Lower leg skin (tissue), 4 donors: ENCODE data around the gene PPL. TPM values are rescaled to one million over a fixed set of nuclear protein-coding genes. Genes with fewer than 3 reads are reported as not detected.

Experiments used
- DNase-seq, 2 donors: peaks; one replicate each; pipeline ENCODE4 v3.0.0-alpha.2; 2019; ENCODE audit warnings: low spot score in 2 of 2
- H3K4me3 ChIP-seq: fragments of 200-600 bp; sonication (generic); 2 replicates; pipeline ENCODE4 v1.5.1; 2017; ENCODE audit warnings: mild to moderate bottlenecking, low read depth; ENCODE audit not compliant: poor library complexity, severe bottlenecking
- POLR2A ChIP-seq, 2 donors: fragments of 450-650 bp; IDR thresholded peaks; one replicate each; pipeline ENCODE4 v1.6.1; 2016 to 2017; ENCODE audit warnings: antibody characterized with exemption in 2 of 2, mild to moderate bottlenecking in 1 of 2, moderate library complexity in 1 of 2
- WGBS, 2 donors: methylation state at CpG; one replicate each; pipeline ENCODE4 v1.1.5; 2018; 5-methylcytosine and 5-hydroxymethylcytosine counted together
- intact Hi-C: fragments of 100-400 bp; cut with DNase I; formaldehyde crosslinking; loops from one replicate; pipeline ENCODE4 v1.15.0; 2023; ENCODE audit warnings: low total_unique reads
- total RNA-seq, 4 donors: library from RNA; depleted of rRNA; stranded (reverse); fragments of >200 nt; gene quantifications; one replicate each; pipeline ENCODE4 v1.1.0, GENCODE V29; 2016
- TF ChIP-seq, protein P1 (sequence below), 3 donors: fragments of 450-650 bp; IDR thresholded peaks; one replicate each; pipeline ENCODE4 v1.5.1; 2016; ENCODE audit warnings: antibody characterized with exemption in 3 of 3, mild to moderate bottlenecking in 3 of 3, moderate library complexity in 2 of 3

The PPL gene
- total RNA-seq, 4 donors from 2014 or later, result 445 to 545 (median 495) TPM

GRCh38 chr16:4928227-4928626 is 8.7 kb downstream of the PPL start:
- H3K4me3 ChIP-seq, result no peak overlapping the region
- intact Hi-C loops, result no loop called here
- no peak for DNase-seq
- WGBS, 2 donors, result 78 to 87% methylated on average over 6 of the region's 6 CpGs
- no peak for TF ChIP-seq POLR2A (IDR thresholded peaks at IDR 0.05)
- TF ChIP-seq, protein P1, sequence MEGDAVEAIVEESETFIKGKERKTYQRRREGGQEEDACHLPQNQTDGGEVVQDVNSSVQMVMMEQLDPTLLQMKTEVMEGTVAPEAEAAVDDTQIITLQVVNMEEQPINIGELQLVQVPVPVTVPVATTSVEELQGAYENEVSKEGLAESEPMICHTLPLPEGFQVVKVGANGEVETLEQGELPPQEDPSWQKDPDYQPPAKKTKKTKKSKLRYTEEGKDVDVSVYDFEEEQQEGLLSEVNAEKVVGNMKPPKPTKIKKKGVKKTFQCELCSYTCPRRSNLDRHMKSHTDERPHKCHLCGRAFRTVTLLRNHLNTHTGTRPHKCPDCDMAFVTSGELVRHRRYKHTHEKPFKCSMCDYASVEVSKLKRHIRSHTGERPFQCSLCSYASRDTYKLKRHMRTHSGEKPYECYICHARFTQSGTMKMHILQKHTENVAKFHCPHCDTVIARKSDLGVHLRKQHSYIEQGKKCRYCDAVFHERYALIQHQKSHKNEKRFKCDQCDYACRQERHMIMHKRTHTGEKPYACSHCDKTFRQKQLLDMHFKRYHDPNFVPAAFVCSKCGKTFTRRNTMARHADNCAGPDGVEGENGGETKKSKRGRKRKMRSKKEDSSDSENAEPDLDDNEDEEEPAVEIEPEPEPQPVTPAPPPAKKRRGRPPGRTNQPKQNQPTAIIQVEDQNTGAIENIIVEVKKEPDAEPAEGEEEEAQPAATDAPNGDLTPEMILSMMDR (IDR thresholded peaks at IDR 0.05), result no peak

DNA sequence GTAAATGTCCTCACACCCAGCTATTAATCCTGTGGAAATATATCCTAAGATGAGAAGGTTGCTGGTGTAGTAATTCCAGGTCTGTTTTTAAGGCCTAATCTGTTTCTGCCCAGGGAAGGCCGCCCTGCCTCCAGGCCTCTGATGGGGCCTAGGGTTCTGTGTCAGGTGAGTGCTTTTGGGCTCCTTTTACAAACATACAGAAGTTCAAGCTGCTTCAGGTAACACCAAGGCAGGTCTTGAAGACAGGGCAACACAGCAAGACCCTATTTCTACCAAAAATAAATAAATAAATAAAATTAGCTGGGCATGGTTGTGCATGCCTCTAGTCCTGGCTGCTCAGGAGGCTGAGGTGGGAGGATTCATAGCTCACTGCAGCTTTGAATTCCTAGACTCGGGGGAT is 9.3 kb downstream of the PPL start:
- H3K4me3 ChIP-seq, result no peak overlapping the region
- no peak for TF ChIP-seq POLR2A (IDR thresholded peaks at IDR 0.05)
- TF ChIP-seq, protein P1 (IDR thresholded peaks at IDR 0.05), result no peak
- intact Hi-C loops, result no loop called here
- no peak for DNase-seq
- 54 to 73% methylated on average over 2 of the region's 2 CpGs for WGBS, 2 donors

DNA sequence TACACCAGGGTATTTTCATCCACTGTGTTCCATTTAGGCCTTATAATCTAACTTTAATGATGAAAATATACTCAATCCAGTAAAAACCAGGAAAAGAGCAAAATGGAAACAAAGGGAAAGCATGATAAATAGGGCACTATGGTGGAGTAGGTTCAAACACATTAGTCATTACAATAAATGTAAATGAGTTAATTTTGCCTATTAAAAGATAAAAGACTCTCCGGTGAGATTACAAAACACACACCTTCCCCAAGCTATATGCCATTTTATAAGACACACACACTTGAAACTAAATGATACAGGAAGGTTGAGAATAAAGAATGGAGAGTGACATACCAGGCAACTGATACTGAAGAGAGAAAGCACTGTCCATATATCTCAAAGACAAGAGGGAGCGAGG is 10.0 kb downstream of the PPL start:
- 90 to 93% methylated on average over 2 of the region's 2 CpGs for WGBS, 2 donors
- DNase-seq, result no peak
- no peak overlapping the region for H3K4me3 ChIP-seq
- TF ChIP-seq POLR2A (IDR thresholded peaks at IDR 0.05), result no peak
- TF ChIP-seq, protein P1 (IDR thresholded peaks at IDR 0.05), result no peak
- intact Hi-C loops, result no loop called here

GRCh38 chr16:4925791-4926190 is 11.2 kb downstream of the PPL start:
- intact Hi-C loops, result no loop called here
- DNase-seq, result no peak
- WGBS, 2 donors, result 68 to 78% methylated on average over 5 of the region's 5 CpGs
- no peak overlapping the region for H3K4me3 ChIP-seq
- TF ChIP-seq POLR2A (IDR thresholded peaks at IDR 0.05), result no peak
- TF ChIP-seq, protein P1 (IDR thresholded peaks at IDR 0.05), result no peak

GRCh38 chr16:4925293-4925607 is 11.7 kb downstream of the PPL start:
- intact Hi-C loops, result no loop called here
- WGBS, 2 donors, result 61 to 65% methylated on average over 5 of the region's 5 CpGs
- no peak for DNase-seq
- TF ChIP-seq POLR2A (IDR thresholded peaks at IDR 0.05), result no peak
- TF ChIP-seq, protein P1 (IDR thresholded peaks at IDR 0.05), result no peak
- H3K4me3 ChIP-seq, result no peak overlapping the region

DNA sequence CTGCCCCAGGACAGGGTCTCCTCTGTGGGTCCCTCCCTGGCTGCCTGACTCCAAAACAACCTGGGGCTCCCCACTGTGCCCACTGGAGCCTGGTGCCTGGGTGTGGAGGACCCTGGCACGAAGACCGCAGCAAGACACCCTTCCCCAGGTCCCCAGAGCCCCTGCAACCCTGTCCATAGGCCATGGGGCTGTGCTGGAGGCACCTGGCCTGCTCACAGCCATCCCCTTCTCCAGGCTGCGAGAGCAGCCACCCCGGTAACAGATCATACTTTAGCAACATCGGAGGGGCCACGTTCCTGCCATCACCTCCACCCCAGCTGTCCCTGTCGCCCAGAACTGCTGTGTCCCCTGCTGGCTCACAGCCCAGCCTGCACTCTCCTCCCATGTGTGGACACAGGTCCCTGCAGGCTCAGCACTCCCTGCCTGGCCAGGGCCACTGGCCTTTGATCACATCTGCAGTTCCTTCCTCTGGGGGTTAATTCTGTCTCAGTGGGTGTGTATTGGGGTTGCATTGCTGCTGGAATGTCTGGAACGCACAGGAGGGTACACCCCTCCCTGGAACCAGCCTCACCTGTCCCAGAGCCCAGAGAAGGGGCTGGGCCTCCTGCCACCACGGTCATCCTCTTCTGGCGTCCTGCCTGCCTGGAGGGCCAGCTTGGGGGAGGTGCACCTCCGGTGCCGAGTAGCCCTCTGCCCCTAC is 12.2 kb downstream of the PPL start:
- H3K4me3 ChIP-seq, result no peak overlapping the region
- DNase-seq, result no peak
- 46 to 49% methylated on average over 10 to 12 of the region's 12 CpGs for WGBS, 2 donors
- no peak for TF ChIP-seq POLR2A (IDR thresholded peaks at IDR 0.05)
- TF ChIP-seq, protein P1 (IDR thresholded peaks at IDR 0.05), result no peak
- intact Hi-C loops, result no loop called here
